ENCODE results near the gene RPS6KA2. TPM values are rescaled to one million over a fixed set of nuclear protein-coding genes. Genes with fewer than 3 reads are reported as not detected.

The RPS6KA2 gene
- total RNA-seq, 3 donors from 2014 or later (not counting 1 experiment from before 2014, with no cell fraction given), result 2.8 to 4.5 (median 2.9) TPM

DNA sequence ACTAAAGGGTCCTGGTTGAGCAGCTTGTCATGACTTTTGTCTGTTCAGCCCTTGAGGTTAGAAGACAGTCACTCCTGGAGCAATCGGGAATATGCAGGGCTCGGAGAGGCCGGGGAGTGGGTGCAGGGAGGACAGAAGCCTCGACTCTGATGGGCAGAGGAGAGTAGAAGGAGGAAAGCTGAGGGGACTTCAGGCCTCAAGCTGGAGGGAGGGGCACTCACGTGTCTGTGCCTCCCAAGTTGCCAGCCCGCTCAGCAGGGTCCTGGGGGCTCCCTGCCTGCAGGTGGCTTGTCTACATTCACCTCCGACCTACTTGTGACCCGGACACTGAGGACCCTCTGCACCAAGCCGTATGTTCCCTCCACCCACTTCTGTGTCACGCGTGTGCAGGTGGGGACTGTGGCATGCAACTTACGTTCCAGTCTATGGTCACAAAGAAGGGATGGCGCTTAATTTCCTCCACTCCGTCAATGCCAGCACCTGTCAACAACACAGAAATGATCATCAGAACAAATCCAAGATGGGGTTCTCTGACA is 157.6 kb downstream of the RPS6KA2 start:
- Mint-ChIP-seq H3K36me3 (no peaks in the 10 kb centered on the region), H3K9me3 (no peaks in the 10 kb centered on the region), H3K4me1 (peaks cover 12 to 22% of the 10 kb centered on the region in 2 donors), H3K27ac (no peak overlapping the region), H3K4me3 (no peak overlapping the region), H3K27me3 (ENCODE audit: low read depth in 2 of 2) (peaks cover 27 to 32% of the 10 kb centered on the region in 2 donors)
- H3K4me3 ChIP-seq (ENCODE audit: low read length), result no peak overlapping the region
- intact Hi-C loops (cut with micrococcal nuclease), result no loop called here
- peaks cover 19% of the 10 kb centered on the region for H3K4me1 ChIP-seq (ENCODE audit: control insufficient read depth, insufficient read depth, low read length)
- DNase-seq (no peak), ATAC-seq (no peak)
- no peaks in the 10 kb centered on the region for H3K9me3 ChIP-seq (ENCODE audit: control insufficient read depth, insufficient read depth, low read length)
- H3K27ac ChIP-seq (ENCODE audit: low read length), result no peak overlapping the region
- no peaks in the 10 kb centered on the region for H3K36me3 ChIP-seq (ENCODE audit: control insufficient read depth, insufficient read depth, low read length)
- TF ChIP-seq, protein P1, sequence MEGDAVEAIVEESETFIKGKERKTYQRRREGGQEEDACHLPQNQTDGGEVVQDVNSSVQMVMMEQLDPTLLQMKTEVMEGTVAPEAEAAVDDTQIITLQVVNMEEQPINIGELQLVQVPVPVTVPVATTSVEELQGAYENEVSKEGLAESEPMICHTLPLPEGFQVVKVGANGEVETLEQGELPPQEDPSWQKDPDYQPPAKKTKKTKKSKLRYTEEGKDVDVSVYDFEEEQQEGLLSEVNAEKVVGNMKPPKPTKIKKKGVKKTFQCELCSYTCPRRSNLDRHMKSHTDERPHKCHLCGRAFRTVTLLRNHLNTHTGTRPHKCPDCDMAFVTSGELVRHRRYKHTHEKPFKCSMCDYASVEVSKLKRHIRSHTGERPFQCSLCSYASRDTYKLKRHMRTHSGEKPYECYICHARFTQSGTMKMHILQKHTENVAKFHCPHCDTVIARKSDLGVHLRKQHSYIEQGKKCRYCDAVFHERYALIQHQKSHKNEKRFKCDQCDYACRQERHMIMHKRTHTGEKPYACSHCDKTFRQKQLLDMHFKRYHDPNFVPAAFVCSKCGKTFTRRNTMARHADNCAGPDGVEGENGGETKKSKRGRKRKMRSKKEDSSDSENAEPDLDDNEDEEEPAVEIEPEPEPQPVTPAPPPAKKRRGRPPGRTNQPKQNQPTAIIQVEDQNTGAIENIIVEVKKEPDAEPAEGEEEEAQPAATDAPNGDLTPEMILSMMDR (IDR thresholded peaks at IDR 0.05), result no peak
- peaks cover 3% of the 10 kb centered on the region for H3K27me3 ChIP-seq (ENCODE audit: control insufficient read depth, insufficient read depth, low read length)
- 92% methylated on average over 14 of the region's 14 CpGs for WGBS (ENCODE audit: insufficient coverage)

DNA sequence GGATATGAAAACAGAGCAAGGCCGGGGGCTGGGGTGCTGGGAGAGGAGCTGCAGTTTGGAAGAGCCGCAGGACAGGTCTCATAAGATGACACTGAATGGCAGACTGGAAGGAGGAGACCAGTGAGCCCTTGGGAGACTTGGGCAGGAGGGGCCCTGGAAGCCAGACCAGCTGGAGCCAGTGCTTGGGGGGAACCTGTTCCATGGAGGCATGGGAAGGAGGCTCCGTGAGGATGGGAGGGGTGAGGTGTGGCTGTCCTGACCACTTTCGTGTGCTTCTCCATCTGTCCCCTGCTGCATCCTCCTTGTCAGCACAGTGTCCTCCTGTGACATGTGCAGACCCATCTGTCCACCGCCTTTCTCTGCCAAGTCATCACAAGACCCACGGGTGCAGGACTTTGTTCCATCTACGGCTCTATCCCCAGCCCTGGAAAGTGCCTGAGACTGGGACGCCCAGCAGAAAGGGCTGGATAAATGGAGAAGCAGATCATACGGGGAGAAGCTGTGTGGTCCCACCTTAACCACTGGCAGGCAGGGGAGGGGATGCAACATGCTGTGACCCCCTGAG is 159.5 kb downstream of the RPS6KA2 start:
- no peaks in the 10 kb centered on the region for H3K36me3 Mint-ChIP-seq
- peaks cover 28 to 33% of the 10 kb centered on the region in 2 donors for H3K27me3 Mint-ChIP-seq (ENCODE audit: low read depth in 2 of 2)
- no peak overlapping the region for H3K4me3 Mint-ChIP-seq
- Histone ChIP-seq H3K4me1 (ENCODE audit: control insufficient read depth, insufficient read depth, low read length) (peaks cover 12% of the 10 kb centered on the region), H3K27ac (ENCODE audit: low read length) (no peak overlapping the region), H3K27me3 (ENCODE audit: control insufficient read depth, insufficient read depth, low read length) (peaks cover 3% of the 10 kb centered on the region), H3K36me3 (ENCODE audit: control insufficient read depth, insufficient read depth, low read length) (no peaks in the 10 kb centered on the region), H3K4me3 (ENCODE audit: low read length) (no peak overlapping the region), H3K9me3 (ENCODE audit: control insufficient read depth, insufficient read depth, low read length) (no peaks in the 10 kb centered on the region)
- intact Hi-C loops (cut with micrococcal nuclease), result no loop called here
- ATAC-seq, result no peak
- TF ChIP-seq, protein P1 (IDR thresholded peaks at IDR 0.05), result no peak
- 94% methylated on average over 9 of the region's 9 CpGs for WGBS (ENCODE audit: insufficient coverage)
- no peak for DNase-seq
- H3K27ac Mint-ChIP-seq, result no peak overlapping the region
- peaks cover 12 to 20% of the 10 kb centered on the region in 2 donors for H3K4me1 Mint-ChIP-seq
- H3K9me3 Mint-ChIP-seq, result no peaks in the 10 kb centered on the region

DNA sequence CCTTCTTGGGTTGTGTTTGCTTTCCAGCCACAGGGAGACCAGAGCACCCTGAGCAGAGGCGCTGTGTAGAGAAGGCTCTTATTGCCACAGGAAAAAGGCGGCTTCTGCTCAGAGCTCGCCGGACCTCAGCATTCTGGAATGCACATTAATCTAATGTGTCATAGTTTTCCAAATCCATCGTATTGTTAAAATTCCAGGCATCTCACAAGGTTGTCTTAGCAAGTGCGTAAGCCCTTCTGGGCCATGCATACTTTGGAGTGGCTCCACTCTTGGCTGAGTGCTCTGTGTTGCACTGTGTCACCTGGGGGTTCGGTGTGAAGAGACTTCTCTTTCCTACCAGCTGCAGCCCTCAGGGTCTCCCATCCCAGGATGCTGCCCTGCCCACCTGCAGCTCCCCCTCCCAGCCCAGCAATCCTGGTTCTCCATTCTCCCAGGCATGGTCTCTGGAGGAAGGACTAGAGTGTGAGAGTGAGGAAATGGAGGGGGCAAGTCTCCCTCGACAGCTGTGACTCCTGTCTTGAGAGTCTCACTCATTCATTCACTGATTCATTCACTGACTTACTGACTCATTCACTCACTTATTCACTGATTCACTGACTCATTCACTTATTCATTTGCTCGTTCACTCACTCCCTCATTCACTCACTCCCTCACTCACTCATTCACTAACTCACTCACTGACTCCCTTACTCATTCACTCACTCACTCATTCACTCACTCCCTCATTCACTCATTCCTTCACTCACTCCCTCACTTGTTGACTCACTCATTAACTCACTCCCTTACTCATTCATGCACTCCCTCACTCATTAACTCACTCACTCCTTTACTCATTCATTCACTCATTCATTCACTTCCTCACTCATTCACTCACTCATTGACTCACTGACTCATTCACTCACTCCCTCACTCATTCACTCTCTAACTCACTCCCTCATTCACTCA is 160.6 kb downstream of the RPS6KA2 start:
- ATAC-seq (peak in 1 of 3 donors; percentile 12), DNase-seq (no peak)
- H3K4me3 Mint-ChIP-seq, result no peak overlapping the region
- Histone ChIP-seq H3K9me3 (ENCODE audit: control insufficient read depth, insufficient read depth, low read length) (no peaks in the 10 kb centered on the region), H3K36me3 (ENCODE audit: control insufficient read depth, insufficient read depth, low read length) (no peaks in the 10 kb centered on the region), H3K4me3 (ENCODE audit: low read length) (no peak overlapping the region), H3K4me1 (ENCODE audit: control insufficient read depth, insufficient read depth, low read length) (peaks cover 12% of the 10 kb centered on the region), H3K27me3 (ENCODE audit: control insufficient read depth, insufficient read depth, low read length) (peaks cover 3% of the 10 kb centered on the region), H3K27ac (ENCODE audit: low read length) (no peak overlapping the region)
- intact Hi-C loops (cut with micrococcal nuclease), result no loop called here
- WGBS (ENCODE audit: insufficient coverage), result 87% methylated on average over 9 of the region's 9 CpGs
- peaks cover 28 to 37% of the 10 kb centered on the region in 2 donors for H3K27me3 Mint-ChIP-seq (ENCODE audit: low read depth in 2 of 2)
- no peaks in the 10 kb centered on the region for H3K36me3 Mint-ChIP-seq
- H3K9me3 Mint-ChIP-seq, result no peaks in the 10 kb centered on the region
- TF ChIP-seq, protein P1 (IDR thresholded peaks at IDR 0.05), result no peak
- H3K27ac Mint-ChIP-seq, result no peak overlapping the region
- H3K4me1 Mint-ChIP-seq, result peaks cover 12 to 20% of the 10 kb centered on the region in 2 donors

Measured in natural killer cell (primary cell).